ENCODE measurements around the gene FXYD1.

The FXYD1 gene

DNA sequence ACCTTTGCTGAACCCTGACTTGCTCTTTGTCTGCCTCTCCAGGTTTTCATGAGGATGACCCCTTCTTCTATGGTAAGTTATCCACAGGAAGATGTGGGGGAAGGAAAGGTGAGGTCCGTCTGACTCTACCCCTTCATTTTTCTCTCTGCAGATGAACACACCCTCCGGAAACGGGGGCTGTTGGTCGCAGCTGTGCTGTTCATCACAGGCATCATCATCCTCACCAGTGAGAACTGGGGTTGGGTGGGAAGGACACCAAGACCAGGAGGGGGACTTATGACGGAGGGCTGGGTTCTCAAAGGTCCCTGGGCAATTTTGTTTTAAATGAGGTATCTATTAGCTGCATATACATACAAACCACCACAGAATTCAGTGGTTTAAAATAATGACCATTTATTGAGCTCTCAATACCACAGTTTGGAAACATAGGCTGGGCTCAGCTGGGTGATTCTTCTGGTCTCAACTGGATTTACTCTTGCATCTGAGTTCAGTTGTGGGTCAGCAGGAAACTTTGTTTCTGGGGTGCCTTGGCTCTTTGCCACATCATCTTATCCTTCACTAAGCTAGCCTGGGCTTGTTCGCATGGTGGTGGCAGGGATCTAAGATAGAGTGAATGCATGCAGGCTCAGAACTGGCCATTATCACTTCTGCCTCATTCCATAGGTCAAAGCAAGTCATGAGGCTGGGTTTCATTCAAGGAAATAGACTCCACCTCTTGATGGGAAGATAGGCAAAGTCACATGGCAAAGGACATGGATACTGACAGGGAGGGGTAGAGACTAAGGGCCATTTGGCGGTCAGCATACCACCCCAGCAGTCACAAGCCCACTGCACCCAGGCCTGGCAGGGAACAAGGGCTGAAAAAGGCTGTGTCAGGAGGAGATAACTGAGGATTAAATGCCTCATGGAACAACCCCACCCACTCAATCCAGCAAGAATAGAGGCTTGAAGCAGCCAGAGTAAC is 27.8 kb downstream of the FXYD1 start:
- H3K4me1 Mint-ChIP-seq (ENCODE audit: low read depth): peaks cover 23% of the 10 kb centered on the region
- peaks cover 47% of the 10 kb centered on the region for H3K9me3 Mint-ChIP-seq
- H3K27ac Mint-ChIP-seq: no peak overlapping the region
- no peaks in the 10 kb centered on the region for H3K27me3 Mint-ChIP-seq (ENCODE audit: low read depth)
- H3K4me3 Mint-ChIP-seq: no peak overlapping the region
- H3K36me3 Mint-ChIP-seq (ENCODE audit: low read depth): peaks cover 83% of the 10 kb centered on the region

DNA sequence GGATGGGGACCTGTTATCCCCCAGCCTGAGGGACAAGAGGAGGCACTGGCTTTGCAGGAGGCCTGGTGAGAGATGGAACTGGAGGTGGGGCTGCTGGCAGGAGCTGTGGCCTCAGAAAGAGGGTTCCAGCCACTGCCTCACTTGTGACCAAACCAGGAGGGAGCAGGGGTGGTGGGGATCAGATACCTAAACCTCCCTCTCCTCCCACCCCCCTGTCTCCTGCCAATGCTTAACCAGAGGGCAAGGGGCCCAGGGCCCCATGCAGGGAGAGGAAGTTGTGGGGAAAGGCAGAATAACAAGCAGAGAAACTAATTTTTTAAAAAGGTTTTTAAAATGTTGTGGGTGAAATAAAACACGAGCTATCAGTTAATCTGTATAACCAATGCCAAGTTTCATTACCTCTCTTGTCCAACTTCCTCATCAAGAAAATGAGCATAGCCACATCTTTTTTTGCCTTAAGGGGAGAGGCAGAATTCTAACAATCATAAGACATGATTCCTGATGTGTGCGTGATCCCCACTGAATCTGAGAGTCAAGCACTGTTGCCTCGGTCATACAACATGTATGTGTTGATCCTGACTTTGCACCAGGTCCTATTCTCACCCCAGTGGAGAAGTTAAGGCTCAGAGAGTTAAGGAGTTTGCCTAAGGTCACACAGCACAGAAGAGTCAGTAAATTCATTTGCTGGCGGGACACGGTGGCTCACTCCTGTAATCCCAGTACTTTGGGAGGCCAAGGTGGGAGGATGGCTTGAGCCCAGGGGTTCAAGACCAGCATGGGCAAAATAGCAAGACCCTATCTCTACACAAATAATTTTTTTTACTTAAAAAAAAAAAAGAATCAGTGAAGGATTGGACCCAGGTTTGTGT is 28.9 kb downstream of the FXYD1 start:
- Mint-ChIP-seq H3K9me3 (peaks cover 38% of the 10 kb centered on the region), H3K4me1 (ENCODE audit: low read depth) (peaks cover 23% of the 10 kb centered on the region), H3K27me3 (ENCODE audit: low read depth) (no peaks in the 10 kb centered on the region), H3K36me3 (ENCODE audit: low read depth) (peaks cover 77% of the 10 kb centered on the region), H3K4me3 (no peak overlapping the region), H3K27ac (peak overlapping the region; percentile 76)

DNA sequence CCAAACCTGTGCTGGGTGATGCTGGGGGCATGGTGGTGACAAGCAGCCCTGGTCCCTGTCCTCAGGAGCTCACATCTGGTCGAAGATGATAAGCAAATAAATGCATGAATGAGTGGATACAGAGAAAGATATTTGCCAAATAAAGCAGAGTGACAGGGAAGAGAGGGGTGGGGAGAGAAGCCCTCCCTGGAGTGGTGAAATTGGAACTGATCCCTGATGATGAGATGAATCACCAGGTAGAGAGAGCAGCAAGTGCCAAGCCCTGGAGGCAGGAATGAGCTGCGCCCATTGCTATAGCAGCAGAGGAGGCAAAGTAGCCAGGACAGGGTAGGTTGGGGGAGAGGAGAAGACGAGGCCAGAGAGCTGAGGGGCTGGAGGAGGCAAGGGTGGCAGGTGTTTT is 29.6 kb downstream of the FXYD1 start:
- Mint-ChIP-seq H3K4me1 (ENCODE audit: low read depth) (peaks cover 21% of the 10 kb centered on the region), H3K27me3 (ENCODE audit: low read depth) (no peaks in the 10 kb centered on the region), H3K36me3 (ENCODE audit: low read depth) (peaks cover 76% of the 10 kb centered on the region), H3K27ac (no peak overlapping the region), H3K4me3 (no peak overlapping the region), H3K9me3 (peaks cover 33% of the 10 kb centered on the region)

DNA sequence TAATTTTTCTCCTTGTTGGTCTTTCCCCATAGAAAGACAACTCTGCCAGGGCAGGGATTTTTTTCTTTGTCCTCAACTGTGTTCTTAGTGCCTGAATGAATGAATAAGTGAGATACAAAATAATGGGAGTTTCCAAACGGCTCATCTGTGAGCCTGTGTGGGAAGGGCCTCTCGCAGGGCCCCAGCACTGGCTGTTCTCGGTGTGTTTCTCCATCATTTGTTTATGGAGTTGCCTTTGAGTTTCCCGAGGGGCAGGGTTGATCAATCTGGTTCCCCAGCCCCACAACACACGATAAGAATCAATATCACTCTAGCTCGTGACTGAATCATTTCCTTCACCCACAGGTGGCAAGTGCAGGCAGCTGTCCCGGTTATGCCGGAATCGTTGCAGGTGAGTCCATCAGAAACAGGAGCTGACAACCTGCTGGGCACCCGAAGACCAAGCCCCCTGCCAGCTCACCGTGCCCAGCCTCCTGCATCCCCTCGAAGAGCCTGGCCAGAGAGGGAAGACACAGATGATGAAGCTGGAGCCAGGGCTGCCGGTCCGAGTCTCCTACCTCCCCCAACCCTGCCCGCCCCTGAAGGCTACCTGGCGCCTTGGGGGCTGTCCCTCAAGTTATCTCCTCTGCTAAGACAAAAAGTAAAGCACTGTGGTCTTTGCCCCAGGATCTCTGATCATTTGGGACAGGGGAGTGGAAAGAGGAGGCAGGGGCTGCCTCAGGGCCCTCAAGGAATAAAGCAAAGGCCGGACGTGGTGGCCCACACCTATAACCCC is 30.8 kb downstream of the FXYD1 start:
- no peaks in the 10 kb centered on the region for H3K27me3 Mint-ChIP-seq (ENCODE audit: low read depth)
- peaks cover 72% of the 10 kb centered on the region for H3K36me3 Mint-ChIP-seq (ENCODE audit: low read depth)
- peaks cover 19% of the 10 kb centered on the region for H3K4me1 Mint-ChIP-seq (ENCODE audit: low read depth)
- peaks cover 22% of the 10 kb centered on the region for H3K9me3 Mint-ChIP-seq
- no peak overlapping the region for H3K4me3 Mint-ChIP-seq
- peak overlapping the region; percentile 12 for H3K27ac Mint-ChIP-seq

DNA sequence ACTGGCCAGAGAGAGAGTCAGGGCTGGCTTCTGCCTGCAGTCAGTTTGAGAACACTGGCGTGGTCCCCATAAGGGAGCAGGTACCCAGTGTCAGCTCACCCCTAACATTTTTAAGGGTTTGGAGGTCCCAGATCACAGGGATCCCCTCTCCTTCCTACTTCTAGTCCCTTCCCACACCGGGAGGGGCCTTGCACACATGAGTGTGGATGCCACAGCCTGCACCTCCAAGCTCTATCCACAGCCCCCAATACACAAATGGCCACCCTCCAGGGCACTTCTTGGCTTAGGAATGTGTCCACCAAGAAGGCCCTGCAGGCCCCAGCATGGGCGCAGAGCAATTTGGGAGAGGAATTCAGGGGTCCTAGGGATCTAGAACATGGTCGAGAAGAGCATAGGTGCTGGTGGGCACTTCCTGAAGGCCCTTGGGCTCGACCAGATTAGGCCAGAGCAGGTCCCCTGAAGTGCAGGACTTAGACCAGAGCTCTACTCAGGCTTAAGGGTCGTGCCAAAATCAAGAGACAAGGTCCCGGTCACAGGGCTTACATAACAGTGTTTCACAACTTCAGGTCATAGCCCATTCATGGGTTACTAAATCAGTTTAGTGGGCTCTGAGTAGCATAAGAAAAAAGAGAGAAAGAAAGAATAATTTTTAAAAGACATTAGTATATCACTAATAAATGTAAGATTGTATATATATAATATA is 31.9 kb downstream of the FXYD1 start:
- H3K27me3 Mint-ChIP-seq (ENCODE audit: low read depth): no peaks in the 10 kb centered on the region
- peaks cover 19% of the 10 kb centered on the region for H3K4me1 Mint-ChIP-seq (ENCODE audit: low read depth)
- H3K27ac Mint-ChIP-seq: no peak overlapping the region
- no peak overlapping the region for H3K4me3 Mint-ChIP-seq
- peaks cover 12% of the 10 kb centered on the region for H3K9me3 Mint-ChIP-seq
- peaks cover 64% of the 10 kb centered on the region for H3K36me3 Mint-ChIP-seq (ENCODE audit: low read depth)

DNA sequence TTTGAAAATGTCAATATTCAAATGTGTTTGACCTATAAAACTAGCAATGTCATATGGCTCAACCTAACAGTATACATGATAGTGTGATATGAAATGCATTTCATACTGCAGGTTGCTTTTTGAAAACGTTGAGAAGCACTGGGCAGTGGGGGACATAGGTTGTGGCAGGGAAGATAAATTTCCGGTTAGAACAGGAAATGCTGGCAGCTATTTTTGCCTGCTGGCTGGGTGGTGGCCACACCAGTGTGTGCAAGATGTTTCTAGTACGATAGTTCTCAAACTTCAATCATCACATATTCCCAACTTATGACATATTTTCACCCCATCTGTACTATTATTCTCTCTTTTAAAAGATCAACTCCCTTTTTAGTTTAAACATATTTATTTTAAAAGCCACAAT is 33.1 kb downstream of the FXYD1 start:
- no peaks in the 10 kb centered on the region for H3K27me3 Mint-ChIP-seq (ENCODE audit: low read depth)
- H3K9me3 Mint-ChIP-seq: no peaks in the 10 kb centered on the region
- H3K36me3 Mint-ChIP-seq (ENCODE audit: low read depth): peaks cover 52% of the 10 kb centered on the region
- peak overlapping the region; percentile 45 for H3K27ac Mint-ChIP-seq
- H3K4me3 Mint-ChIP-seq: no peak overlapping the region
- peaks cover 18% of the 10 kb centered on the region for H3K4me1 Mint-ChIP-seq (ENCODE audit: low read depth)

DNA sequence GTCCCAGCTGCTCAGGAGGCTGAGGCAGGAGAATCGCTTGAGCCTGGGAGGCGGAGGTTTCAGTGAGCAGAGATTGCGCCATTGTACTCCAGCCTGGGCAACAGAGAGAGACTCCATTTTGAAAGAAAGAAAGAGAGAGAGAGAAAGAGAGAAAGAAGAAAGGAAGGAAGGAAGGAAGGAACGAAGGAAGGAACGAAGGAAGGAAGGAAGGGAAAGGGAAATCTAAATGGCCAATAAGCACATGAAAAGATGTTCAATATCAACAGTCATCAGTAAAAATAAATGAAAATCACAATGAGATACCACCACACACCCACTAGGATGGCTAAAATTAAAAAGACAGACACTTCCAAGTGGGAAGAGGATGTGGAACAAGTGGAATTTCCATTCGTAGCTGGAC is 35.6 kb downstream of the FXYD1 start:
- Mint-ChIP-seq H3K36me3 (ENCODE audit: low read depth) (peaks cover 40% of the 10 kb centered on the region), H3K9me3 (peaks cover 12% of the 10 kb centered on the region), H3K27me3 (ENCODE audit: low read depth) (no peaks in the 10 kb centered on the region), H3K27ac (no peak overlapping the region), H3K4me1 (ENCODE audit: low read depth) (peaks cover 24% of the 10 kb centered on the region), H3K4me3 (no peak overlapping the region)

DNA sequence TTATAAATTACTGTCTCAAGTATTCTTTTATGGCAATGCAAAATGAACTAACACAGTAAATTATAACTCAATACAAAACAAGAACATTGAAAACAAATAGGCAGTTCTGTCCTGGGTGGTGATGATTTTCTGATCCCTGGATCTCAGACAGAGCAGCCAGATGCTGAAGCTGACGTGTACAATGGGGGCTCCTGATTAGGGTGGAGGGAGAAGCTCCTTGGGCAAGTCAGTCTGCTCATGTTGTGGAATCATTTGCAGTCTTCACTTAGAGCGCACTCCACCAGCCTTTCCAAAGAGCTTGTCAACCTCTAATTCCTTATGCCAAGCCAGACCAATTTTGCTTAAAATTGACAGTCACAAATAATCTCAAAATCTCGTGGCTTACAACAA is 37.6 kb downstream of the FXYD1 start:
- no peaks in the 10 kb centered on the region for H3K27me3 Mint-ChIP-seq (ENCODE audit: low read depth)
- no peak overlapping the region for H3K4me3 Mint-ChIP-seq
- H3K4me1 Mint-ChIP-seq (ENCODE audit: low read depth): peaks cover 25% of the 10 kb centered on the region
- H3K9me3 Mint-ChIP-seq: peaks cover 12% of the 10 kb centered on the region
- no peak overlapping the region for H3K27ac Mint-ChIP-seq
- H3K36me3 Mint-ChIP-seq (ENCODE audit: low read depth): peaks cover 29% of the 10 kb centered on the region

DNA sequence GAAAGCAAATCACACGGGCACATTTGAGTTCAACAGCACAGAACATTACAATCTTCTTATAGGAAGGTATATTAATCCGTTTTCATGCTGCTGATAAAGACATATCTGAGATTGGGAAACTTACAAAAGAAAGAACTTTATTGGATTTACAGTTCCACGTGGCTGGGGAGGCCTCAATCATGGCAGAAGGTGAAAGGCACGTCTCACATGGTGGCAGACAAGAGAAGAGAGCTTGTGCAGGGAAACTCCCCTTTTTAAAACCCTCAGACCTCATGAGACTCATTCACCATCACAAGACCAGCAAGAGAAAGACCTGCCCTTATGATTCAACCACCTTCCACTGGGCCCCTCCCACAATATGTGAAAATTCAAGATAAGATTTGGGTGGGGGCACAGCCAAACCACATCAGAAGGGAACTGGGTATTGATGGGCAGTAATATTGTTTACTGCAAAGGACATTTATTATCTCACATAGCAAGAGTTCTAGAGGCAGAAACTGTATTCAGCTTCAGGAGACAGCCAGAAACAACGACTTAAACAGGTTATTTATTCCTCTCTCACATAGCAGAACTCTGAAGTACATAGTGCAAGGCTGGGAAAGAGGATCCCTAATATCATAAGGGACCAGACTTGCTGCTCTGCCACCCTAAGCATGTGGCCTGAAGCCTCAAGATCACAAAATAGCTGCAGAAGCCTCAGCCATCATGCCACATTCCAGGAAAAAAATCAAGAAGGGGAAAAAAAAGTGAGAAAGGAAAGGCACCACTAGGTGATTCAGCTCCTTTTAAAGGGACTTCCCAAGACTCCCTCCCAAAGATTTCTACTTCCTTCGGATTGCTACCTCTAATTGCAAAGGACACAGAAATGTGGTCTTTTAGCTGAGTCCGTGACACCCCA is 39.0 kb downstream of the FXYD1 start:
- Mint-ChIP-seq H3K4me1 (ENCODE audit: low read depth) (peaks cover 20% of the 10 kb centered on the region), H3K4me3 (no peak overlapping the region), H3K27ac (no peak overlapping the region), H3K27me3 (ENCODE audit: low read depth) (no peaks in the 10 kb centered on the region), H3K9me3 (peaks cover 12% of the 10 kb centered on the region), H3K36me3 (ENCODE audit: low read depth) (peaks cover 23% of the 10 kb centered on the region)

DNA sequence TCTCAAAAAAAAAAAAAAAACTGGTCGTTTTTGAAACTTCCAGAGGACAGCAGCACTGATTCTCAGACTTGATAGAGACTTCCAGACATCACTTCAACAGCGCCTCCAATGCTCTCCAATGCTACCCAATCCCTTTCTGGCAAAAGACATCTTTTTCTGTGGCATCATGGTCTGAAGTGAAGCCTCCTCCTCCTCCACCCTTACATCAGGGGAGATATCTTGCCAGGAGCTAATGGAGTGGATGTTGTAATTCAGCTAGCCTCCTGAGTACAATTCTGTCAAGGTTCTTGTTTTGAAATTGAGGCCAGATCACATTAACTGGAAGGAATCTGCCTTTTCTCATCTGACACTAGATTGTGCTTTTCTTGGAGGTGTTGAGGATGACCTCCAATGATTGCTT is 40.1 kb downstream of the FXYD1 start:
- Mint-ChIP-seq H3K36me3 (ENCODE audit: low read depth) (peaks cover 14% of the 10 kb centered on the region), H3K9me3 (peaks cover 12% of the 10 kb centered on the region), H3K4me1 (ENCODE audit: low read depth) (peaks cover 20% of the 10 kb centered on the region), H3K27ac (no peak overlapping the region), H3K4me3 (no peak overlapping the region), H3K27me3 (ENCODE audit: low read depth) (no peaks in the 10 kb centered on the region)

DNA sequence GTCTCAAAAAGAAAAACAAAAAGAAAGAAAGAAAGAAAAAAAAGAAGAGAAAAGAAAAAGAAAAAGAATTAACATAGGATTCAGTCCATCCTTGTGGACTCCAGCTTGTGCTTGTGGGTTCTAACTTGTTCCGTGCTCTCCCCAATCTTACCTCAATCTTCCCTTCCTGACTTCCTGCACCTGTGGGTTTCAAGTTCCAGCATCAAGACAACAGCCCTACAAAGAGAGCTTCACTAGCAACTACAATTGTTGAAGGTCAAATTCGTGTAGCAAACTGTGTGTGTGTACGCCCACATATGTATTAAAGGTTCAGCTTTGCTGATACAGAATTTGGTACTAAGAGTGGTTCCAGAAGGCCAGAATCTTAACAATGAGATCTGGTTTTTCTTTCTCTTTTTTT is 41.2 kb downstream of the FXYD1 start:
- Mint-ChIP-seq H3K27me3 (ENCODE audit: low read depth) (no peaks in the 10 kb centered on the region), H3K4me3 (peak overlapping the region; percentile 9), H3K9me3 (peaks cover 12% of the 10 kb centered on the region), H3K4me1 (ENCODE audit: low read depth) (peaks cover 20% of the 10 kb centered on the region), H3K36me3 (ENCODE audit: low read depth) (peaks cover 9% of the 10 kb centered on the region), H3K27ac (no peak overlapping the region)

DNA sequence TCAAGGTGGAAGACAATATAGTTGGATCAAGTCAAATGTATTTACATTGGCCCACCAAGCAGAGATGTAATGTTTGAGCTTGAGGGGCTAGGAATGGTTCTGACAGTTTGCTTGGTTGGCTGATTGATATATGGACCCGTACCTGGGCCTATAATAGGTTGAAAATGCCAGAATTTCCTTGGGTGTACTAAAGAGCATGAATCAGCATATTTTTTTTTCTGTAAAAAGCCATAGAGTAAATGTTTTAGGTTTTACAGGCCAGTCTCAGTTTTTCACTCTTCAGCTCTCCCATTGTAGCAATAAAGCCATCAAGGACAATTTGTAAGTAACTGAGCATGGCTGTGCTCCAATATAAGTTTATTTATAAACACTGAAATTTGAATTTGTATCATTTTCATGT is 42.8 kb downstream of the FXYD1 start:
- H3K27me3 Mint-ChIP-seq (ENCODE audit: low read depth): peaks cover 3% of the 10 kb centered on the region
- peaks cover 17% of the 10 kb centered on the region for H3K4me1 Mint-ChIP-seq (ENCODE audit: low read depth)
- peaks cover 6% of the 10 kb centered on the region for H3K36me3 Mint-ChIP-seq (ENCODE audit: low read depth)
- H3K27ac Mint-ChIP-seq: no peak overlapping the region
- peaks cover 12% of the 10 kb centered on the region for H3K9me3 Mint-ChIP-seq
- H3K4me3 Mint-ChIP-seq: no peak overlapping the region

DNA sequence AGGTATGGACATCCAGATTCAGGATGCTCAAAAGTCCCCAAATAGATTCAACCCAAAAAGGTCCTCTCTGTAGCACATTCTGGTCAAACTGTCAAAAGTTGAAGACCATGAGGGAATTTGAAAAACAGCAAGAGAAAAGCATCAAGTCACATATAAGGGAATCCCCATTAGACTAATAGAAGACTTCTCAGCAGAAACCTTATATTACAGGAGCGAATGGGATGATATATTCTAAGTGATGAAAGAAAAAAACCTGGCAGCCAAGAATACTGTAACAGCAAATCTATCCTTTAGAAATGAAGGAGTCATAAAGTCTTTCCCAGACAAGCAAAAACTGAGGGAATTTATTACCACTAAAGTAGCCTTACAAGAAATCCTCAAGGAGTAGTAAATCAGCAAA is 45.6 kb downstream of the FXYD1 start:
- no peaks in the 10 kb centered on the region for H3K36me3 Mint-ChIP-seq (ENCODE audit: low read depth)
- no peak overlapping the region for H3K4me3 Mint-ChIP-seq
- no peak overlapping the region for H3K27ac Mint-ChIP-seq
- H3K9me3 Mint-ChIP-seq: no peaks in the 10 kb centered on the region
- H3K27me3 Mint-ChIP-seq (ENCODE audit: low read depth): peaks cover 14% of the 10 kb centered on the region
- H3K4me1 Mint-ChIP-seq (ENCODE audit: low read depth): peaks cover 4% of the 10 kb centered on the region

Measured in T-helper 1 cell treated with Interleukin-12 subunit alpha and Interleukin-12 subunit beta and Interleukin-4 antibody, amounts not matched to agents 30 μg/mL and 1 μg/mL, for 36 hours (primary cell).